ENCODE results near the gene MALRD1. TPM values are rescaled to one million over a fixed set of nuclear protein-coding genes. Genes with fewer than 3 reads are reported as not detected.

The MALRD1 gene
- total and polyA plus RNA-seq, 3 donors from 2014 or later: 3.3 to 26.7 (median 19.3) TPM

- no peak for DNase-seq
- H3K36me3 ChIP-seq (ENCODE audit: low read depth, missing control alignments): no peaks in the 10 kb centered on the region
- no peak overlapping the region for H3K27ac ChIP-seq
- H3K4me1 ChIP-seq: no peaks in the 10 kb centered on the region
- 94% methylated on average over 4 of the region's 4 CpGs for WGBS, 2 donors
- no peaks in the 10 kb centered on the region for H3K27me3 ChIP-seq
- intact Hi-C loops (cut with DNase I; ENCODE audit: low total_unique reads): no loop called here
- H3K4me3 ChIP-seq: no peak overlapping the region
- H3K9me3 ChIP-seq: no peaks in the 10 kb centered on the region
- TF ChIP-seq POLR2A (IDR thresholded peaks at IDR 0.05) (no peak), CTCF (IDR thresholded peaks at IDR 0.05) (no peak)
These were observed 735.1 kb downstream of the MALRD1 start for GRCh38 chr10:19783721-19784120.

Small RNA genes lying within 50 kb of the gene (small RNA-seq; reads per million reads assigned to genes)
- gene AL354695.1: 0 reads per million in 2 donors
- 0 reads per million in 2 donors for gene HMGN1P20
- 0 reads per million in 2 donors for gene RF00012
- gene RNA5SP303: 24.4 to 25.4 reads per million in 2 donors
